Astrocyte (in vitro differentiated cells and primary cell): ENCODE measurements around the gene SHLD2.
"Not testable (repeated sequence)": the region's sequence is repeated elsewhere in the genome, so short reads cannot be mapped to it uniquely, and the experiment has no call there.

Experiments
- EZH2 ChIP-seq: IDR thresholded peaks from 2 replicates; pipeline ENCODE4 v1.6.1; 2012; ENCODE audit warnings: mild to moderate bottlenecking, low read length, inconsistent platforms; ENCODE audit not compliant: insufficient read depth
- TF ChIP-seq, protein P1 (sequence below): IDR thresholded peaks from 2 replicates; pipeline ENCODE4 v1.5.1; 2011; ENCODE audit warnings: low read depth, mild to moderate bottlenecking, inconsistent platforms, low read length, moderate library complexity; ENCODE audit not compliant: insufficient read depth

DNA sequence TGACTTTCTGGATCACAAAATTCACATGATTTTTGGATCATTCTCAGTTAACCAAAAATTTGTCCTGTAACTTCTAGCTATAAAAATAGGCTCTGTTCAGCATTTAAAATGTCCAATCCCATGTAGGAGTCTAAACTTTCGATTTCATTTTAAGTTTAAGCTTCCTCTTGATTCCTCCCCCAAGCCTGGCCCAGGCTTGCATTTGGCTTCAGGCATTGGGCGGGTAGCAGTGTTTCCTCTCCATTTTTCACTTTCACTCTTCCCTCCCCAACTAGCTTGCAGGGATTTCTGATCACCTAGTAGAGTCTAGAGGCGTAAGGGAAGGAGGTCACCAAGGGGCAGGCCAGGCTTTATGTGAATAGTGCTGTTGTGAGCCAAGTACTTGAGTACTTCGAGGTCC, 109.8 kb downstream of the SHLD2 start:
- TF ChIP-seq, protein P1, sequence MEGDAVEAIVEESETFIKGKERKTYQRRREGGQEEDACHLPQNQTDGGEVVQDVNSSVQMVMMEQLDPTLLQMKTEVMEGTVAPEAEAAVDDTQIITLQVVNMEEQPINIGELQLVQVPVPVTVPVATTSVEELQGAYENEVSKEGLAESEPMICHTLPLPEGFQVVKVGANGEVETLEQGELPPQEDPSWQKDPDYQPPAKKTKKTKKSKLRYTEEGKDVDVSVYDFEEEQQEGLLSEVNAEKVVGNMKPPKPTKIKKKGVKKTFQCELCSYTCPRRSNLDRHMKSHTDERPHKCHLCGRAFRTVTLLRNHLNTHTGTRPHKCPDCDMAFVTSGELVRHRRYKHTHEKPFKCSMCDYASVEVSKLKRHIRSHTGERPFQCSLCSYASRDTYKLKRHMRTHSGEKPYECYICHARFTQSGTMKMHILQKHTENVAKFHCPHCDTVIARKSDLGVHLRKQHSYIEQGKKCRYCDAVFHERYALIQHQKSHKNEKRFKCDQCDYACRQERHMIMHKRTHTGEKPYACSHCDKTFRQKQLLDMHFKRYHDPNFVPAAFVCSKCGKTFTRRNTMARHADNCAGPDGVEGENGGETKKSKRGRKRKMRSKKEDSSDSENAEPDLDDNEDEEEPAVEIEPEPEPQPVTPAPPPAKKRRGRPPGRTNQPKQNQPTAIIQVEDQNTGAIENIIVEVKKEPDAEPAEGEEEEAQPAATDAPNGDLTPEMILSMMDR, result not testable (repeated sequence)
- TF ChIP-seq EZH2, result not testable (repeated sequence)
